T1000 (cell line): ENCODE measurements around the gene CDIPT.
A peak's percentile ranks its signal among the peaks of the same experiment; 100 is the strongest.
"Not testable (repeated sequence)": the region's sequence is repeated elsewhere in the genome, so short reads cannot be mapped to it uniquely, and the experiment has no call there.

Source experiments
- DNase-seq: peaks from one replicate; lab custom pipeline; 2025; ENCODE audit warnings: mixed read lengths; lab: John Stamatoyannopoulos, UW

CDIPT gene

DNA sequence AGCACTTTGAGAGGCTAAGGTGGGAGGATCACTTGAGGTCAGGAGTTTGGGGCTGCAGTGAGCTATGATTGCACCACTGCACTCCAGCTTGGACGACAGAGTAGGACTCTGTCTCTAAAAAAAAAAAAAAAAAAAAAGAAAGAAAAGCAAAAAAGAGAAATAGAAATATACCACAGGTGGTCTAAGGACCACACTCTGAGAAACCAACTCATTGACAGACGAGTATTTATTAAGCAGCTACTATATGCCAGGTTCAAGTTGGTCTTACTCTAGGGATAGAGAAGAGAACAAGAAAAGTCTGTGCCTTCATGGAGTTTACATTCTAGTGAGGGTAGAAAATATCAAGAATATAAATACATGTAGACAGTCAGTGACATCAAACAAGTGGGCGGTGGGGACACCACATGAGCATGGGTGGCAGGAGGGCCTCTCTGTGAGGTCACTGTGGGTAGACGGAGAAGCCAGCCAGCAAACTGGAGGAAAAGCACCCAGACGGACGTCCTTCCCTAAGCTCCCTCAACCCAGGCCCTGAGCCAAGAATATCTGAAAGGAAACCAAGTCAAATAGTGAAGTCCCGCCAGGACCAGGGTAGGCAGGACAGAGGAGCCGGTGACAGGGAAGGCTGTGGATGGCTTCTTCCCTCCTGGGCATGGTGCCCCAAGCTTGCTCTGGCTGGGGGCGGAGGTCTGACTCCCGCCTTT, 4.7 kb downstream of the CDIPT start:
- DNase-seq, result no peak

DNA sequence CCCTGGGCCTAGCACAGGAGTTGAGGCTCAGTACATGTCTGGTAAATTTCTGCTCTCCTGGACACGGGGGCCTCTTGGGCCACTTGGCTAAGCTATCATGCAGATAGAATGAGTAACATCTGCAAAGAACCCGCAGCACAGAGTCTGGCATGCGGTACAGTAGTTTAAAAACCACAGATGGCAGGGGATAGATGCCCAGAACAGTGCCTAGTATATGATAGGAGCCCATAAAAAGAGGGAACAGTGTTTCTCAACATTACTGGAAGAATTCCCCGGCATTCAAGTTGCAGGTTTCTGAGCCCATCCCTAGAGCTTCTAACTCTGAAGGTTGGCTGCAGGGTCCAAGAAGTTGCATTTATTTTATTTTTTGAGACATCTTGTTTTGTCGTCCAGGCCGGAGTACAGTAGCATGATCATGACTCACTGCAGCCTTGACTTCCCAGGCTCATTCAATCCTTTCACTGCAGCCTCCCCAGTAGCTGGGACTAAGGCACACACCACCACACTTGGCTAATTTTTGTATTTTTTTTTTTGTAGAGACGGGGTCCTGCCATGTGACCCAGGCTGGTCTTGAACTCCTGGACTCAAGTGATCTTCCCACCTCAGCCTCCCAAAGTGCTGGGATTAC, 5.8 kb downstream of the CDIPT start:
- DNase-seq, result peak; percentile 21

DNA sequence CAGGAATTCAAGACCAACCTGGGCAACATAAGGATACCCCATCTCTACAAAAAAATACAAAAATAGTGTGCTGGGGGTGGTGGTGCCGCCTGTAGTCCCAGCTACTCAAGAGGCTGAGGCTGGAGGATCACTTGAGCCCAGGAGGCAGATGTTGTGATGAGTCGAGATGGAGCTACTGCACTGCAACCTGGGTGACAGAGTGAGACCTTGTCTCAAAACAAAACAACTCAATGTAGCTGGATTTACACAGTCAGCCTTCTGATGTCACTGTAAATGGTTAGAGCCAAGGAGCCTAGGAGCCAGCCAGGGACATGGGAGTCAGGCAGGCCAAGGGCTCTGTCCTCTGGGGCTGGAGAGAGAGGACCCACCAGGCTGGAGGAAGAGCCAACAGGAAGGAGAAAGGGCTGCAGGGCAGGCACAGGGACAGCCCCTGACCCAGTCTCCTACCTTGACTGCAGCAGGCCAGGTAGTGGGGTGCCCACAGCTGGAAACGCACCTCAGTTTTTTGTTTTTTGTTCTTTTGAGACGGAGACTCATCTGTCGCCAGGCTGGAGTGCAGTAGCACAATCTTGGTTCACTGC, 8.4 kb downstream of the CDIPT start:
- DNase-seq, result no peak

DNA sequence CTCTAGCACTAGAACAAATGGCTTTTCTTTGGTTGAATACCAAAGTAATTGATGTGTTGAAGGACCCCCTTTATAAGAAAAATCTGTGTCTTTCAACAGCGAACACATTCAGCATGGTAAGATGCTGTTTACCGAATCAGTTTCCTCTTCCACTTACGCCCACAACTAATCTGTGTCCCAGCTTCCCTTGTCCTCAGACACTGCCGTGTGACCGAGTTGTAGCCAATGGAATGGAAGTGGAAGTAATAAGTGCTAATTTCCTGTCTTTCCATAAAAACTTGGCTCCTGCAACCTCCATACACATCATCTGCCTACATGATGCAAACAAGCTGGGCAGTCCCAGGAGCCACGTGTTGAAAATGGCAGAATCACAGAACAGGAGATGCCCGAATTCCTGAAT, 10.4 kb downstream of the CDIPT start:
- no peak for DNase-seq

DNA sequence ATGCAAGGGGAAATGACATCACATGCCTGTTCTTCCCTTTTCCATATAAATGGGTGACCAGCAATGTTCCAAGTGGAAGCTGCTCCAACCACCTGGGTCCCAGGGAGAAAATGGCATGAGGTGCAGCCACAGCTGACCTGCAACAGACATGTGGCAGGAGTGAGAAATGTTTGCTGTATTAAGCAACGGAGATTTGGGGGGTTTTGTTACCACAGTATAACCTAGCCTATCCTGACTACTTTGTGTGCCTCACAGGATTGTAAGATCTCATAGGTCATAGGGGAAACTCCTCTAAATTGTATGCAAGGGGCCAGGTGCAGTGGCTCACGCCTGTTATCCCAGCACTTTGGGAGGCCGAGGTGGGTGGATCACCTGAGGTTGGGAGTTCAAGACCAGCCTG, 12.0 kb downstream of the CDIPT start:
- DNase-seq, result no peak

DNA sequence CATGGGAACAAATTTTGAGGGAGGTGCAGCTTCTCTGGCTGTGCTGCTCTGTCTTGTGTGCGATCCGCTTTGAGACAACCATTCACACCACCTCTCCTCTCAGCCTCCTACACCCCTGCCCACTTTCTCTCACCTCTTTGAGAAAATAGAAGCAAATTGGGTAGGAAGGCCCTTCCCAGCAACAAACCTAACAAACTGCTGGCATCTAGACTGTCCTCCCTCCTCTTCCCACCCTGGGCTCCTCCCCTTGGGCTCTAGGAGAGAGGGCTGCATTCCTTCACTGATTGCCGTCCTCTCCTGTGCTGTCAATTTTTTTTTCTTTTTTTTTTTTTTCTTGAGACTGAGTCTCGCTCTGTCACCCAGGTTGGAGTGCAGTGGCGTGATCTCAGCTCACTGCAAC, 13.5 kb downstream of the CDIPT start:
- DNase-seq, result no peak

DNA sequence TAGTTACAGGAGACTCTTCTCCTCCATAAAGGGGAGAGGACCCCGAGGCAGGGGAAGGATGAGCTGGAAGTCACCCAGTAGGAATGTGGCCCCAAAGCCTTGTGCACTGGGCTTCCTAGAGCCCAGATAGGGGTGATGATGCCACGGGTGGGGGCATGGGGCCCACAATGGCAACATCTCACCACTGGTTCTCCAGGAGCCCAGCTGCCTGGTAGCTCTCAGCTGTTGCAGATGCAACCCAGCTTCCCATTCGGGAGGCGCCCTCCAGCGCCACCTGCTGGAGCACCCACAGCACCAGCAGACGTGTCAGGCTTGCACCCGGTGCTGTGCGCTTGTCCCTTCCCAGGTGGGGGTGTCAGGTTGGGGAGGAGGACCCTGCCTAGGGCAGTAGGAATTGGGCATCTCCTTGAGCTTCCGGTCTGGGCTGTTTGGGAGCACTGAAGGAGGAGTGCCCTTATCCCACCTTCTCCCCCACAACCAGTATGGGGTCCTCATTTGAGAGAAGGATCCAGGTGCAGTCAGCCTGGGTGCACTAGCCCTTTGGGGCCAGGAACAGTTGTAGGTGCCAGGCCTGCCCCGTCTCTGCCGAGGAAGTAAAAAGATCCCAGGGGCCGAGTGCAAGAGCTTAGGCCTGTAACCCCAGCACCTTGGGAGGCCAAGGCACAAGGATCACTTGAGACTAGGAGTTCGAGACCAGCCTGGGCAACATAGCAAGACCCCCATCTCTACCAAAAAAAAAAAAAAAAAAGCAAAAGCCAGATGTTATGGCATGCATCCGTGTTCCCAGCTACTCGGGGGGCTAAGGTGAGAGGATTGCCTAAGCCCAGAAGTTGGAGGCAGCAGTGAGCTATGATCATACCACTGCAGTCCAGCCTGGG, 14.4 kb downstream of the CDIPT start:
- DNase-seq, result peak; percentile 58

DNA sequence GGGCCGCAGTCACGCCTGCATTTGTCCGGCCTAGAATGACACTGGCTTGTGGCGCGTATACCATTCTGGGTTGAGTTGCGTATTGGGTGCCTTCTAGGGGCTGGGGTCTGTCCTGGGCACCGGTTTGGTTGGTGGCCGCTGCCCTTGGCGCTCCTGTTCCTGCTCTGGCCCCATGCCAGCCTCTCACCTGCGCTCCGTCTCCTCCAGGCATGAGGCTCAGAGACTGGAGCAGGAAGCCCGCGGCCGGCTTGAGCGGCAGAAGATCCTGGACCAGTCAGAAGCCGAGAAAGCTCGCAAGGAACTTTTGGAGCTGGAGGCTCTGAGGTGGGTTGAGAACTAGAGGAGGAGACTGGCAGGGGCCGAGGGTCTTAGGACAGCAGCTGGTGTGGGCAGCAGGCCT, 17.4 kb downstream of the CDIPT start:
- no peak for DNase-seq

DNA sequence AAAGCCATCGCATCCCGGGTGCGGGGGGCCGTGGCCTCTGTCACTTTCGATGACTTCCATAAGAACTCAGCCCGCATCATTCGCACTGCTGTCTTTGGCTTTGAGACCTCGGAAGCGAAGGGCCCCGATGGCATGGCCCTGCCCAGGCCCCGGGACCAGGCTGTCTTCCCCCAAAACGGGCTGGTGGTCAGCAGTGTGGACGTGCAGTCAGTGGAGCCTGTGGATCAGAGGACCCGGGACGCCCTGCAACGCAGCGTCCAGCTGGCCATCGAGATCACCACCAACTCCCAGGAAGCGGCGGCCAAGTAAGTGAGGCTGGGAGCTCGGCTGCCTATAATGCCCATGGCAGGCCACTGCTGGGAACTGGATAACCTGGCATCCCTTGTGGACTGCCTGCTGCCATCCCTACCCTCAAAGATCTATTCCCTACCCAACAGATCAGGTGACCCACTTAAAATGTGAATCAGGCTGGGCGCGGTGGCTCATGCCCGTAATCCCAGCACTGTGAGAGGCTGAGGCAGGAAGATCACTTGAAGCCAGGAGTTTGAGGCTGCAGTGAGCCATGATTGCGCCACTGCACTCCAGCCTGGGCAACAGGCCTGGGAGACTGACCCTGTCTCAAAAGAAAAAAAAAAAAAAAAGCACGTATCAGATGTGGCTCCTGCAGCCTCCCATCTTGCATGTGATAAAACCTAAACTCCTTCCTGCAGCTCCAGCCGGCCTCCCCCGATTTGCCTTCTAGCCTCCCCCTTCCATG, 18.3 kb downstream of the CDIPT start:
- no peak for DNase-seq

DNA sequence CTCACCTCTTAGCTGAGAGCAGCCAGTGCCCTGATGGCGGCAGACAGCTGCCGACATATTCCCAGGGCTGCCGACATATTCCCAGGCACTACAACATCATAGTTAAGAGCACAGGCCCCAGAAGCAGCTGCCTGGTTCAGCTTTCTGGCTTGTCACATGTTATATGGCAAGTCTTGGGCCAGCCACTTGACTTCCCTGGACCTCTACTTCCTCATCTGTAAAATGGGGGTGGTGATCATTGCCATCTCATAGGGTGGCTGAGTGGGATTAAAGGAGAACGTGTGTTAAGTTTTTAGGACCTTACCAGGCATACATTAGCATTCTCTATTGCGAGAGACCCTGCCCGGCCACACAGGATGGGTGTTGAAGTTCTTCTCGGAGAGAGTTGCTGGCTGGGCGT, 19.1 kb downstream of the CDIPT start:
- no peak for DNase-seq

DNA sequence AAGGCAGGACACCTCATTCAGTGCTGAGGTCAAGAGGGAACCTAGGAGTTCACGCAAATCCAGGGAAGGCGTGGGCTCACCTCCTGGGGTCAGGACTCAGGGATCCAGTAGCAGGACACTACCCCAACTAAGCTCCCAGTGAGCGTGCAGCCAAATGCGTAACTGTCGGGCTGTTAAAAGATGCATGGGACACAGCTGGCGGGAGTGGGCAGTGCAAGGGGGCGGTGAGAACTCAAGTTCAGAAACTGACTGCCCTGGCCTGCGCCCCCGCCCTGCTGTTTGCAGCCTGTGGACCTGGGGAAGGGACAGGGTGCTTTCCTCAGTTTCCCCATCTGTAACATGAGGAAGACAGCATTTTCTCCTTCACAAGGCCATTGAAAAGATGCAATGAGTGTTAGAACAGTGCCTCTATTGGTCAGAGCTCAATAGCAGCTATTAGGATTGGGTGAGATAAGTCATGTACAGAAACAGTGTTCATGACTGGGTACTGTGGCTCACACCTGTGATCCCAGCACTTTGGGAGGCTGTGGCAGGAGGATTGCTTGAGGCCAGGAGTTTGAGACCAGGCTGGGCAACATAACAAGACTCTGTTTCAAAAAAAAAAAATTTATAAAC, 20.2 kb downstream of the CDIPT start:
- DNase-seq, result no peak

DNA sequence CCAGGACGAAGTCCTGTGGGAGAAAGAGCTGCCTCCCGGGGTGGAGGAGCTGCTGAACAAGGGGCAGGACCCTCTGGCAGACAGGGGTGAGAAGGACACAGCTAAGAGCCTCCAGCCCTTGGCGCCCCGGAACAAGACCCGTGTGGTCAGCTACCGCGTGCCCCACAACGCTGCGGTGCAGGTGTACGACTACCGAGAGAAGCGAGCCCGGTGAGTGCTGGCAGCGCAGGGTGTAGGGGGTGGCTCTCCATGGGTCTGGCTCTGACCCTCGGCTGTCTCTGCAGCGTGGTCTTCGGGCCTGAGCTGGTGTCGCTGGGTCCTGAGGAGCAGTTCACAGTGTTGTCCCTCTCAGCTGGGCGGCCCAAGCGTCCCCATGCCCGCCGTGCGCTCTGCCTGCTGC, 21.4 kb downstream of the CDIPT start:
- no peak for DNase-seq

DNA sequence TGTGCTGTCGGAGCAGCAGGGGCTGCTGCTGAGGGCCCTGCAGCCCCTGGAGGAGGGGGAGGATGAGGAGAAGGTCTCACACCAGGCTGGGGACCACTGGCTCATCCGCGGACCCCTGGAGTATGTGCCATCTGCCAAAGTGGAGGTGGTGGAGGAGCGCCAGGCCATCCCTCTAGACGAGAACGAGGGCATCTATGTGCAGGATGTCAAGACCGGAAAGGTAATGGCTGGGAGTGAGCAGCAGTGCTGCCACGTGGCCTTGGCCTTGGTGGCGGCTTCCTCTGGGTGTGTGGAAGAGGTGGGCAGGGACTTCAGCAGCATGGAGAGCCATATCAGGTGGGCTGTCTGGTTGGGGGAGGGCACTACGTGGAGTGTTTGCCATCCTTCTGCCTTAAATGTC, 22.8 kb downstream of the CDIPT start:
- DNase-seq, result no peak

DNA sequence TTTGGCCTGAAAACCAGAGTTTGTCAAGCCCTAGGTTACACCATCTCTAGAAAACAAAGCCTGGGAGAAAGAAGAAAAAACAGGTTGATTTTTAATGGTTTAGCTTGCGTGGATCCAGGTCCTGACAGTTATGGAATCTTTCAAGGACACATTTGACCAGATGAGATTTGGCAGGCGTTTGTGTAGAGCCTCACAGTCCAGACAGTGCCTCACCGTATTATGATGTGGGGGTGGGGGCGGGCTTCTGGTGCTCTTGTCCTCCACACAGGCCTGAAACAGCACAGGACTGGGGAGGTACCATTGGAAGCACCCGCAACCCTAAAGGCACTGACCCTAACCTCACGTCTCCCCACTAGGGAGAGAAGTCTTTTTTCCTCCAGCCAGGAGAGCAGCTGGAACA, 23.2 kb downstream of the CDIPT start:
- no peak for DNase-seq

DNA sequence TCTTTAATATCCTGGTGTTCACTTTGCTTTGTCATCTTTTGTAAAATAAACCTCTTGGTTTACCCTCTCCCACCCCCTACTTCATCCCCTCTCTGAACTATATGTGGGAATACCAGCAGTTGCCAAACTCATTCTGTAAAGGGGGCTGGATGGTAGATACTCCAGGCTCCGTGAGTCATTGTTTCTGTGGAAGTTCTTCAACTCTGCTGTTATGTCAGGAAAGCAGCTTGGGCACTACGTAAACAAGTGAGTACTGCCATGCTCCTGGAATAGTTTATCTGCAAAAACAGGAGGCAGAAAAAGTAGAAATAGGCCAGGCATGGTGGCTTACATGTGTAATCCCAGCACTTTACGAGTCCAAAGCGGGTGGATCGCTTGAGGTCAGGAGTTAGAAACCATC, 25.2 kb downstream of the CDIPT start:
- no peak for DNase-seq

DNA sequence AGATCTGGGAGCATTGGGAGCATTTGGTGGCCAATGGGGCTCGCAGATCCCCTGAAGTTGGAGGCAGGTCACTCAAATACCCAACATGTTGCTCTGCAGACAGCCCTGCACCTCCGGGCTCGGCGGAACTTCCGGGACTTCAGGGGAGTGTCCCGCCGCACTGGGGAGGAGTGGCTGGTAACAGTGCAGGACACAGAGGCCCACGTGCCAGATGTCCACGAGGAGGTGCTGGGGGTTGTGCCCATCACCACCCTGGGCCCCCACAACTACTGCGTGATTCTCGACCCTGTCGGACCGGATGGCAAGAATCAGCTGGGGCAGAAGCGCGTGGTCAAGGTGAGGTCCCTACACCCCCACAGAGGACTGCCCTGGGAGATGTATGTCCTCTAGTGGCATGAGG, 26.4 kb downstream of the CDIPT start:
- no peak for DNase-seq

DNA sequence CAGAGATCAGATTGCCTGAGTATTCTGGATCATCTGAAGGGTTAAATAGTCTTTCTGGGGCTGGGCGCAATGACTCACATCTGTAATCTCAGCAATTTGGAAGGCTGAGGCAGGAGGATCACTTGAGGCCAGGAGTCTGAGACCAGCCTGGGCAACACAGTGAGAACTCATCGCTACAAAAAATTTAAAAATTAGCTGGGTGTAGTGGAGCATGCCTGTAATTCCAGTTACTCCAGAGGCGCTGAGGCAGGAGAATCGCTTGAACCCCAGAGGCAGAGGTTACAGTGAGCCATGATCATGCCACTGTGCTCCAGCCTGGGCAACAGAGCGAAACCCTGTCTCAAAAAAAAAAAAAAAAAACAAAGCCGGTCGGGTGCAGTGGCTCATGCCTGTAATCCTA, 27.1 kb downstream of the CDIPT start:
- no peak for DNase-seq

DNA sequence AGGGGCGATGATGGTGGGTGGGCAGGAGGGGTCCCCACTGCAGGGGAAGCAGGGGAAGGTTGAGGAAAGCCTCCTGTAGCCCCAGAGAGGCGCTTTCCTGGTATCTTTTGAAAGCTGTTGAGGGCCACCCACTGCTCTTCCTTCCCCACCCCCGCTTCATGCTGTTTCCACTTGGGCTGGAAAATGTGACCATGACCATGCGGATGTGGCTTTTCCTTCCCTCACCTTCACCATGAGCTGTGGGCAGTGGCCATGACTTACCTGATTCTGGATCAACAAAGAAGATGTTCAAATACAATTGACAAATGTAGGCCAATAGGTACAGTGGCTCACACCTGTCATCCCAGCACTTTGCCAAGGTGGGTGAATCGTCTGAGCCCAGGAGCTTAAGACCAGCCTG, 28.9 kb downstream of the CDIPT start:
- no peak for DNase-seq

DNA sequence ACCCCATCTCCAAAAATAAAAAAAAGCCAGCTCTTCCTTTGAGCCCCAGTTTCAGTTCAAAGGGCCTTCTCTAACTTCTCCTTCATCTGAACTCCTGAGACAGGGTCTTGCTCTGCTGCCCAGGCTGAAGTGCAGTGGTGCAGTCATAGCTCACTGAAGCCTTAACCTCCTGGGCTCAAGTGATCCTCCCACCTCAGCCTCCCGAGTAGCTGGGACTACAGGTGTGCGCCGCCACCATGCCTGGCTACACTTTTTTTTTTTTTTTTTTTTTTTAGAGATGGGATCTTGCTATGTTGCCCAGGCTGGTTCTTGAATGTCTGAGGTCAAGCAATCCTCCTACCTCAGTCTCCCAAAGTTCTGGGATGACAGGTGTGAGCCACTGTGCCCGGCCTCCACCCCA, 29.8 kb downstream of the CDIPT start:
- DNase-seq, result not testable (repeated sequence)

DNA sequence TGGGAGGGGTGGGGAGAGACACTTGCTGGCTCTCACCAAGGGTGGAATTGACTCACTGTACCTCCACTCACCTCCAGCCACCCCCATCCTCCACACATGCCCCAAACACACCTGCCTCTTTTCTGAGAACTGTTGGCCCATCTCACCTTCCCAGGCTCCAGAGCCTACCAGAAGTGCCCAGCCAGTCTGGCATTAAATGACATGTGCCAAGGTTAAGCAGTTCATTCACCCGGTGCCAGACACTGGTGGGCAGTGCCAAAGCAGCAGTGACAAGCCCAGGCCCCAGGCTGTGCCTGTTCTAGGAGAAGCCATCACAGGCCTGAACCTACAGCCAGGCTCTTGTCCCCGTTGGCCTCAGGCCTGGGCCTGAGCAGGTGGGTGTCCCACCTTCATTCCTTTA, 31.5 kb downstream of the CDIPT start:
- DNase-seq, result no peak

DNA sequence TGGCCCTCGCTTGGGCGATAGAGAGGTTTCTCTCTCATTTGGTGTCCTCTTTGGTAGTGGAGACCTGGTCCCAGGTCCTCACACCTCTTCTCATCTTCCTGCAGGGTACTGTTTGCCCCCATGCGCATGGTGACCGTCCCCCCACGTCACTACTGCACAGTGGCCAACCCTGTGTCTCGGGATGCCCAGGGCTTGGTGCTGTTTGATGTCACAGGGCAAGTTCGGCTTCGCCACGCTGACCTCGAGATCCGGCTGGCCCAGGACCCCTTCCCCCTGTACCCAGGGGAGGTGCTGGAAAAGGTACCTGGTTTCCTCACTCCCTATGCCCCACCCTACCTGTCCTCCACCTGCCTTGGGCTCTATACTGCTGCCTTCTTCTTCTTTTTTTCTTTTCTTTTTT, 32.3 kb downstream of the CDIPT start:
- no peak for DNase-seq

DNA sequence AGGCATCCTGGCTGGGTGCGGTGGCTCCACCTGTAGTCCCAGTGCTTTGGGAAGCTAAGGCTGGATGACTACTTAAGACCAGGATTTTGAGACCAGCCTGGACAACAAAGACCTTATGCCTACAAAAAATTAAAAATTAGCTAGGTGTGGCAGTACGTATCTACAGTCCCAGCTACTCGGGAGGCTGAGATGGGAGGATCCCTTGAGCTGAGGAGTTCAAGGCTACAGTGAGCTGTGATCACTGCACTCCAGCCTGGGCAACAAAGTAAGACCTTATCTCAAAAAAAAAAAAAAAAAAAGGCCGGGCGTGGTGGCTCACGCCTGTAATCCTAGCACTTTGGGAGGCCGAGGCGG, 36.7 kb downstream of the CDIPT start:
- DNase-seq, result no peak
